ENCODE measurements around the gene KRT82. TPM values are rescaled to one million over a fixed set of nuclear protein-coding genes. Genes with fewer than 3 reads are reported as not detected.

The KRT82 gene
- polyA plus RNA-seq, 1 experiment: not detected

DNA sequence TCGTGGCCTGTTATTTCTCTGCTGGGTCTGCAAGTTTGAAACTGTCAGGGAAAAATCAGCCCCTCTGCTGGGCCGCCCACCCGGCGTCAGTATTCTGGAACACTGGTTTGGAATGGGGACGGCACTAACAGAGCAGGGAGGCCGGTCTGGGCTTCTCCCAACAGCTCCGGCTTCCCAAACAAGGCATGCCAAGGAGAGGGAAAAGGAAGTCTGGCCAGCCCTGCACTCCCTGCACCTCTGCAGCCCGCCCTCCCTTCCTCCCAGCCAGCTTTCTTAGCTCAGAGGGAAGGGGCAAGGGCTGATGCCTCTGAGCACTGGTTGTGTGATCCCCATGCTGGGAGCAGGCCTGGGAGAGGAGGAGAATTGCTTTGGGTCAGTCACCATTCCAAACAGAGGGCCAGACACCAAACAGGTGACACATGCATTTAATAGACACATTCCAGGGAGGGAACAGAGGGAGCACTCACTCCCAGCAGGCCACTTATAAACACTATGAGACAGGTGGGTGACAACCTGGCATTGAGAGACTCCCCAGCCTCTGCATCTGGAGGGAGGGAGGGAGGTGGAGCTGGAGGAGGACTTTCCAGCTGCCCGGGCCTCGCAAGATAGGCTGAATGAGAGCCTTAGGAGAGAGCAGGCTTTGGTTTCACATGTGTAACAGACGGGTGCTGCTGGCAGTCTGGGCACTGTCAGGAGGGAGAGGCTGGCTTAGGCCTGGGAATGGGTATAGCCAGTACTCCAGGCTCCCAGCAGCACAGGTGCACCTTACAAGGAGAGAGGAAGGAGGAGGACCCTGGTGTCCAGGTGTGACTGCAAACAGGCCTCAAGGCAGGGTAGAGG is 17.7 kb upstream of the KRT82 start:
- Histone ChIP-seq H3K27me3 (ENCODE audit: control insufficient read depth, insufficient read depth, low read length) (peaks cover 25% of the 10 kb centered on the region), H3K27ac (ENCODE audit: low read depth, low read length) (no peak overlapping the region), H3K9me3 (ENCODE audit: control insufficient read depth, insufficient read depth, low read length) (no peaks in the 10 kb centered on the region), H3K4me3 (ENCODE audit: low read depth, low read length) (no peak overlapping the region)
- CTCF ChIA-PET: no interaction called here
- POLR2A ChIA-PET: no interaction called here
- no peak for DNase-seq (ENCODE audit: low read depth, low spot score)
- TF ChIP-seq, protein P1, sequence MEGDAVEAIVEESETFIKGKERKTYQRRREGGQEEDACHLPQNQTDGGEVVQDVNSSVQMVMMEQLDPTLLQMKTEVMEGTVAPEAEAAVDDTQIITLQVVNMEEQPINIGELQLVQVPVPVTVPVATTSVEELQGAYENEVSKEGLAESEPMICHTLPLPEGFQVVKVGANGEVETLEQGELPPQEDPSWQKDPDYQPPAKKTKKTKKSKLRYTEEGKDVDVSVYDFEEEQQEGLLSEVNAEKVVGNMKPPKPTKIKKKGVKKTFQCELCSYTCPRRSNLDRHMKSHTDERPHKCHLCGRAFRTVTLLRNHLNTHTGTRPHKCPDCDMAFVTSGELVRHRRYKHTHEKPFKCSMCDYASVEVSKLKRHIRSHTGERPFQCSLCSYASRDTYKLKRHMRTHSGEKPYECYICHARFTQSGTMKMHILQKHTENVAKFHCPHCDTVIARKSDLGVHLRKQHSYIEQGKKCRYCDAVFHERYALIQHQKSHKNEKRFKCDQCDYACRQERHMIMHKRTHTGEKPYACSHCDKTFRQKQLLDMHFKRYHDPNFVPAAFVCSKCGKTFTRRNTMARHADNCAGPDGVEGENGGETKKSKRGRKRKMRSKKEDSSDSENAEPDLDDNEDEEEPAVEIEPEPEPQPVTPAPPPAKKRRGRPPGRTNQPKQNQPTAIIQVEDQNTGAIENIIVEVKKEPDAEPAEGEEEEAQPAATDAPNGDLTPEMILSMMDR (IDR thresholded peaks at IDR 0.05; ENCODE audit: low read depth, low read length): no peak

DNA sequence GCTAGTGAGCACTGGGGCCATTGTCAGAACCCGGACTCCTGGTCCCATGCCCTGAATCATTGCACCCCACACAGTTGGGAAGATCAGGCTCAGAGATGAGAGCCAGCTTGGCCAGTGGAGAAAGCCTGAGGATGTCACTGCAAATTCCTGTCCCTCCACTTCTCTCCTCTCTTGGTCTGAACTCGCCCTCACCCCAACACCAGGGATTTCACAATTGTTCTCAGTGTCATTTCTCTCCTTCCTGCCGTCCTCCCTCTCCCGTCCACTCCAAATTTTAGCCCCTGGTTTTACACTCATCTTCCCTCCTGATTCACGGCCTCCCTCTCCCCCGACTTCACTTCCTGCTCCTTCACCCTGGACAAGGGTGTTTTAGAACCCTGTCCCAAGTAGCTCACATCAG is 16.9 kb upstream of the KRT82 start:
- no peak for DNase-seq (ENCODE audit: low read depth, low spot score)
- H3K27me3 ChIP-seq (ENCODE audit: control insufficient read depth, insufficient read depth, low read length): peaks cover 24% of the 10 kb centered on the region

DNA sequence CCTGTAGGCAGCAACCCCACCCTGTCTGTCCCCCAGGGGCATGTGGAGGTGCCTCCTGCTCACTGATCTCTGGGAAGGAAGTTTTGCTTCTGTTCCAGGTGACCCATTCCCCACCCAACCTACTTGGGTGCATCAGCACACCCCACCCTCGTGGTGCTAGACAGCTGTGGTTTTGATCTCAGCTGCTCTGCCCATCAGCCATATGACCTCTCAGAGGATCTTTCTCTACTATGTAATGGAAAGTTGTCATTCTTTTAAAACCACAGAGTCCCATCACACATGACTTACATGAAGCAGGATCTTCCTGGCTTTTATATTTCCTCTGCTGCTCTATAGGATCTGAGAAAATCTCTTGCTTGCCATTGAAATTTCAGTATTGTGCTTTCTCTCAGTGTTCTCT is 13.5 kb upstream of the KRT82 start:
- Histone ChIP-seq H3K27me3 (ENCODE audit: control insufficient read depth, insufficient read depth, low read length) (peaks cover 17% of the 10 kb centered on the region), H3K4me3 (ENCODE audit: low read depth, low read length) (no peak overlapping the region), H3K9me3 (ENCODE audit: control insufficient read depth, insufficient read depth, low read length) (no peaks in the 10 kb centered on the region), H3K27ac (ENCODE audit: low read depth, low read length) (no peak overlapping the region)
- DNase-seq (ENCODE audit: low read depth, low spot score): no peak
- TF ChIP-seq, protein P1 (IDR thresholded peaks at IDR 0.05; ENCODE audit: low read depth, low read length): no peak
- ChIA-PET CTCF (no interaction called here), POLR2A (no interaction called here)

More for the DNA sequence above, 16.9 kb upstream of the KRT82 start:
- Histone ChIP-seq H3K4me3 (ENCODE audit: low read depth, low read length) (no peak overlapping the region), H3K9me3 (ENCODE audit: control insufficient read depth, insufficient read depth, low read length) (no peaks in the 10 kb centered on the region), H3K27ac (ENCODE audit: low read depth, low read length) (no peak overlapping the region)
- TF ChIP-seq, protein P1 (IDR thresholded peaks at IDR 0.05; ENCODE audit: low read depth, low read length): no peak
- CTCF ChIA-PET: no interaction called here
- POLR2A ChIA-PET: no interaction called here

DNA sequence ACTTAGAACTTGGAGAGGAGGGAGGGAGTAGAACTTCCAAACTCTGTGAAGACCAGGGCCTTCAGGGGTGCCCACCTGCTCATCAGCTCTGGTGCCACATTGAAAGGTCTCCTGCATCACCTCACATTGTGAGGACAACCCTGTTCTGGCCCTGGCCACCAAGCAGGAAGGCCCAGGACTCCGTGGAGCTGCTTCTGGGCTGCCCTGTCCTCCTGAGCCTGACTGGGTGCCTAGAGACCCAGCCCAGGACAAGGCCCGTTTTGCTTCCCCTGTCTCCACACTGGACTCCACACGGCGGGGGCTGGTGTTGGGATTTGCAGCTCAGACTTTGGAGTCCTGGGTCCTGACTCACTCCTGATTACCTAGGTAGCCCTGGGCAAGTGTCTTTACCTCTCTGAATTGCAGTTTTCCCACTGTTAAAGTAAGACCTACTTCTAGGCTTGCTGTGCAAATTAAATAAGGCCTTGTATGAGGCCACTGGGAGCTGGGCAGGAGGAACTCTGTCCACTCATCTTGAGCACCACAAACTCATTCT is 12.5 kb upstream of the KRT82 start:
- CTCF ChIA-PET: no interaction called here

DNA sequence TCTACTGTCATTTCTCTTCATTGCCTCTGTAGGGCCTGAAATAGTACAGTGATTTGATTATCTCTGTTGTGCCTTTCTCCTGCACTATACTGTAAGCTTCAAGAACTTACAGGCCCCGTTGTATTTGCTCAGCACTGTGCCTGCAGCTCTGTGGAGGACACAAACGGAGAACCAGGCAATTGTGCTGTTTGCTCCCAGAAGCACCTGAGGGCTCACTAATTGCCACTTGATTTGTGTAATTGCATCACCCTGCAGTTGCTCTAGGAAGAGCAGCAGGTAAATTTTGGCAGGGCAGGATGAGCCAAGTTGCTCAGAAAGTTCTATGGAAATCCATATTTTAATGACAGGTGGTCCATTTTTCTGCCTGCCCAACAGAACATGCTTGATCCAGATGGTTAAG is 11.6 kb upstream of the KRT82 start:
- TF ChIP-seq, protein P1 (IDR thresholded peaks at IDR 0.05; ENCODE audit: low read depth, low read length): no peak
- ChIA-PET CTCF (no interaction called here), POLR2A (no interaction called here)
- Histone ChIP-seq H3K4me3 (ENCODE audit: low read depth, low read length) (no peak overlapping the region), H3K9me3 (ENCODE audit: control insufficient read depth, insufficient read depth, low read length) (no peaks in the 10 kb centered on the region), H3K27me3 (ENCODE audit: control insufficient read depth, insufficient read depth, low read length) (peaks cover 13% of the 10 kb centered on the region), H3K27ac (ENCODE audit: low read depth, low read length) (no peak overlapping the region)
- DNase-seq (ENCODE audit: low read depth, low spot score): no peak

More for the DNA sequence above, 12.5 kb upstream of the KRT82 start:
- POLR2A ChIA-PET: no interaction called here
- Histone ChIP-seq H3K27ac (ENCODE audit: low read depth, low read length) (no peak overlapping the region), H3K9me3 (ENCODE audit: control insufficient read depth, insufficient read depth, low read length) (no peaks in the 10 kb centered on the region), H3K27me3 (ENCODE audit: control insufficient read depth, insufficient read depth, low read length) (peaks cover 16% of the 10 kb centered on the region), H3K4me3 (ENCODE audit: low read depth, low read length) (no peak overlapping the region)
- TF ChIP-seq, protein P1 (IDR thresholded peaks at IDR 0.05; ENCODE audit: low read depth, low read length): no peak
- no peak for DNase-seq (ENCODE audit: low read depth, low spot score)

Measured in AG04450 (cell line).